Esophagus muscularis mucosa (tissue), 3 donors: ENCODE data around the gene TTYH2.

Experiments
- CTCF ChIP-seq, 3 experiments: fragments of 200-600 bp in 2 of 3; fragments of 450-650 bp in 1 of 3; sonication (generic) in 2 of 3; IDR thresholded peaks; one replicate each; pipeline ENCODE4 v1.5.1; 2017 to 2019; ENCODE audit warnings: antibody characterized with exemption in 3 of 3, mild to moderate bottlenecking in 2 of 3, moderate library complexity in 1 of 3
- POLR2A ChIP-seq: fragments of 450-650 bp; IDR thresholded peaks from one replicate; pipeline ENCODE4 v1.6.1; 2017; ENCODE audit warnings: antibody characterized with exemption, moderate library complexity, mild to moderate bottlenecking, low read depth

- no peak for TF ChIP-seq CTCF (IDR thresholded peaks at IDR 0.05)
- TF ChIP-seq POLR2A = no peak
Observed at GRCh38 chr17:74251569-74251968, 38.2 kb downstream of the TTYH2 start.
